ENCODE data around the gene CCN5.
"Not testable (repeated sequence)": the region's sequence is repeated elsewhere in the genome, so short reads cannot be mapped to it uniquely, and the experiment has no call there.

The CCN5 gene

GRCh38 chr20:44689809-44690208, 25.4 kb upstream of the CCN5 start:
- DNase-seq = no peak
- no peaks in the 10 kb centered on the region for H3K36me3 Mint-ChIP-seq
- peaks cover 10% of the 10 kb centered on the region for H3K4me1 Mint-ChIP-seq
- H3K27ac Mint-ChIP-seq = no peak overlapping the region
- CTCF ChIA-PET = interaction anchor here (1.2 kb wide), 1 partner anchor 43 kb away, joined by 4 read pairs; no protein-coding TSS in a partner anchor
- H3K27me3 Mint-ChIP-seq = peaks cover 11% of the 10 kb centered on the region
- no peak overlapping the region for H3K4me3 Mint-ChIP-seq
- peaks cover 3% of the 10 kb centered on the region for H3K9me3 Mint-ChIP-seq

DNA sequence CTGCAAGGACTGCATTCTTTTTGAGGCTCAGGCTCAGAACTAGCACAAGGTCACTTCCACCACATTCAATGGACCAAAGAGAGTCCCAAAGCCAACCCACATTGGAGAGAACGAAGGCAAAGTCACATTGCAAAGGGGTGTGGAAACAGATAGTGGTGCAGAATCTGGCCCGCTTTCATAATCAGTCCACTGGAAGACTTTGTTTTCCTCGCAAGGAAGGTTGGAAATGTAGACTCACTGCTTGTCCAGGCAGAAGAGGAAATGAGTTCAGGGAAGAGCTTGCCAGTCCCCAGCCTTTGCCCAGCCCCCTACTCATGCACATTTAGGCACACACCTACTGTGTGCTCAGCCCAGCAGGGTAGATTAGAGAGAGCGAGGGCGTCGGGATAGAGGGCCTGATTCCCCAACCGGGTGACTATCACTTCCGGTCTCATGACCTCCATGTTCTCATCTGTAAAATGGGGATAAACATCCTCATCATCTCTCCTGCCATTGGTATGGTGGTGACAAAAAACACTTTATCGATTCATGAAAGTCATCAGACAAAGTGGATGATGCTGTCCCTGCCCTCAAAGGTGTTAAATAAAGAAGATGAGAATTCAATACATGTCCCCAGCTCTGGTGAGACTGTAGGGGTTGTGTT, 24.3 kb upstream of the CCN5 start:
- CTCF ChIA-PET = interaction anchor here (0.6 to 1.6 kb wide), 3 partner anchors 8 to 42 kb away, joined by 3 to 4 read pairs (median 3); no protein-coding TSS in a partner anchor
- H3K27ac Mint-ChIP-seq = no peak overlapping the region
- no peak for DNase-seq
- H3K4me3 Mint-ChIP-seq = no peak overlapping the region
- H3K36me3 Mint-ChIP-seq = no peaks in the 10 kb centered on the region
- H3K4me1 Mint-ChIP-seq = peaks cover 9% of the 10 kb centered on the region
- peaks cover 3% of the 10 kb centered on the region for H3K9me3 Mint-ChIP-seq
- H3K27me3 Mint-ChIP-seq = peaks cover 11% of the 10 kb centered on the region

DNA sequence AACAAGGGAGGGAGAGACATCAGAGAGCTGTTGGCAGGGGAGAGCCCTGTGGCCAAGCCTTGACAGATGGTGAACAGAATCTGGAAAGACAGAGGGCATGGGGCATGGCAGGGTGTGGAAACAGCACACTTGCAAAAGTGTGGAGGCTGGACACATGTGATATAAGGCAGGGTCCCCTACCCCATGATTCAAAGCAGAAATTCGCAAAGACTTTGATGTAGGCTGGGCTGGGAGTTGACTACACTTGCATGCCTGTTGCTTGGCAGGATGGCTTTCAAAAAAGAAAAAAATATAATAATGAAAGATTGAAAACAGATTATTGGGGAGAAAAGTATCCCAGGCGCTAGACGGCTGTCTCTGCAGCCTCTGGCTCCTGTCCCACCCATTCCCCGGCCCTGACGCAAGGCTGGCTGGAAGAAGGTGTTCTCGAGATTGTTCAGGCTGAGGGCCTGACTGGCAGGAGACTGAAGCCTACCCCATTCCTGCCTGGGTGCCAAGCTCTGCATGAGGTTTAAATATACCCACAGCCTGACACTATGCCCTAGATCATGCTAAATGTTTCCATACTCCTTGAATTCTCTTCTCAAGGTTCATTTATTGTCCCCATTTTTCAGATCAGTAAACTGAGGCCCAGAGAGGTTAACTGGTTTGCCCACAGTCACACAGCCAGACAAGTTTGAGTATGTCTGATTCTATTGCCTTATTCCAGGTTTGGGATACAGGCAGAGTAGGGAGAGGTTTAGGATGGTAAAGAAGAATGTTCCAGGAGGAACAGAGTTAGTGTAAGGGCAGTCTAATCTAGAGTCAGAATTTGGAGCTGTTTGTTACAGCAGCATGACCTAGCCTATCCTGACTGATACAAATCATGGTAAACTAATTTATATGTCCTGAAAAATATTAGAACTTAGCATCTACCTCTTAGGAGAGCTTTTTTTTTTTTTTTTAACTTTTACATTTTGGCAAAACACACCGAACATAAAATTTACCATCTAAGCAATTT, 23.4 kb upstream of the CCN5 start:
- no peak overlapping the region for H3K27ac Mint-ChIP-seq
- CTCF ChIA-PET = interaction anchor here (0.6 to 1.6 kb wide), 3 partner anchors 9 to 41 kb away, joined by 3 to 4 read pairs (median 3); no protein-coding TSS in a partner anchor
- H3K27me3 Mint-ChIP-seq = peaks cover 11% of the 10 kb centered on the region
- peaks cover 3% of the 10 kb centered on the region for H3K9me3 Mint-ChIP-seq
- no peak for DNase-seq
- H3K36me3 Mint-ChIP-seq = no peaks in the 10 kb centered on the region
- no peak overlapping the region for H3K4me3 Mint-ChIP-seq
- peaks cover 9% of the 10 kb centered on the region for H3K4me1 Mint-ChIP-seq

DNA sequence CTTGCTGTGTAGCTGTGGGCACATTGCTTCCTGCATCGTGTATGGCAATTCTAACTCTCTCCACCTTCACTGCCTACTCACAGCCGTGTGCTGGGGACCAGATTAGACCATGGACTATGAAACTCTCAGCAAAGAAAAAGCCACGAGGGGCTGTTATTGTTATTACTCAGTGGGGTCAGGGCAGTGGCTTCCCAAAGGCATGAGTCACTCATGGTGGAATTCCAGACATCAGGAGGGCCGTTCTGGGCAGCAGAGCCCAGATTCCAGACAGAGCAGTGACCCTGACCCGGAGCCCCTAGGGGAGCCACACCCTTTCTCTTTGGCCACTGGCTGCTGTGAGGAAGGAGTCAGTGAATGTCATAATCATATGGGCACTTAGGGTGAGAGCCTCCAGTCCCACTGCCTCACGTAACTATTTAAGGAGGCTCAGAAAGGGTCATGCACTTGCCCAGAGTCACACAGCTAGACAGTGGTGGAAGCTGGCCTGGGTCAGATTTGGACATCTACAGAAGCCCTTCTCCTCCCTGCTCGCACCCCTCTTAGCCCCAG, 22.2 kb upstream of the CCN5 start:
- CTCF ChIA-PET = interaction anchor here (1.1 kb wide), 1 partner anchor 40 kb away, joined by 3 read pairs; no protein-coding TSS in a partner anchor
- DNase-seq = no peak

GRCh38 chr20:44693627-44694026, 21.5 kb upstream of the CCN5 start:
- Mint-ChIP-seq H3K9me3 (peaks cover 3% of the 10 kb centered on the region), H3K27ac (no peak overlapping the region), H3K27me3 (peaks cover 8% of the 10 kb centered on the region), H3K4me1 (peaks cover 9% of the 10 kb centered on the region), H3K4me3 (no peak overlapping the region), H3K36me3 (no peaks in the 10 kb centered on the region)
- CTCF ChIA-PET = interaction anchor here (1.1 kb wide), 1 partner anchor 40 kb away, joined by 3 read pairs; no protein-coding TSS in a partner anchor
- DNase-seq = no peak

More for the DNA sequence above, 22.2 kb upstream of the CCN5 start:
- no peak overlapping the region for H3K4me3 Mint-ChIP-seq
- H3K27me3 Mint-ChIP-seq = peaks cover 8% of the 10 kb centered on the region
- H3K36me3 Mint-ChIP-seq = no peaks in the 10 kb centered on the region
- no peak overlapping the region for H3K27ac Mint-ChIP-seq
- peaks cover 3% of the 10 kb centered on the region for H3K9me3 Mint-ChIP-seq
- peaks cover 9% of the 10 kb centered on the region for H3K4me1 Mint-ChIP-seq

GRCh38 chr20:44694159-44694558, 21.0 kb upstream of the CCN5 start:
- peaks cover 3% of the 10 kb centered on the region for H3K9me3 Mint-ChIP-seq
- no peak overlapping the region for H3K4me3 Mint-ChIP-seq
- no peak overlapping the region for H3K27ac Mint-ChIP-seq
- CTCF ChIA-PET = interaction anchor here (1.1 kb wide), 1 partner anchor 39 kb away, joined by 3 read pairs; no protein-coding TSS in a partner anchor
- DNase-seq = no peak
- H3K4me1 Mint-ChIP-seq = peaks cover 9% of the 10 kb centered on the region
- peaks cover 8% of the 10 kb centered on the region for H3K27me3 Mint-ChIP-seq
- no peaks in the 10 kb centered on the region for H3K36me3 Mint-ChIP-seq

DNA sequence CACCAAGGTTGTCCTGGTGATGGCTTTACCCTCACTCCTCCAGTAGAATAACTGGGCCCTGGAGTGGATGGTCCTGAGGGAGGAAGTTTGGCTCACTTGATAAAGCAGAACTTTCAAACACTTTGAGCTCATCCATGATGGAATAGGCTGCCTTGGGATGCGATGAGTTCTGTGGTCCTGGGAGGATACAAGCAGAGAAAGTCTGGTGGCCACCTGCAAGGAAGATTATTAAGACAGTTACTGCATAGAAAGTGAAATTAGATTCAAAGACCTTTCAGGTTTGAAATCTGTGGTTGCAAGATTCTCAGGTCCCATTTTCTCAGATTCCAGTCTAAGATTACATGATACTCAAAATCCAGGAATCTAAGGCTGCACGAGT, 19.9 kb upstream of the CCN5 start:
- Mint-ChIP-seq H3K27me3 (peaks cover 3% of the 10 kb centered on the region), H3K4me3 (no peak overlapping the region), H3K27ac (no peak overlapping the region), H3K36me3 (no peaks in the 10 kb centered on the region), H3K4me1 (peaks cover 9% of the 10 kb centered on the region), H3K9me3 (peaks cover 3% of the 10 kb centered on the region)
- no peak for DNase-seq
- CTCF ChIA-PET = no interaction called here

GRCh38 chr20:44695674-44696300, 19.4 kb upstream of the CCN5 start:
- no peak overlapping the region for H3K27ac Mint-ChIP-seq
- no peak overlapping the region for H3K4me3 Mint-ChIP-seq
- CTCF ChIA-PET = interaction anchor here (1.4 kb wide), 1 partner anchor 10 kb away, joined by 6 read pairs; no protein-coding TSS in a partner anchor
- no peaks in the 10 kb centered on the region for H3K36me3 Mint-ChIP-seq
- peaks cover 3% of the 10 kb centered on the region for H3K9me3 Mint-ChIP-seq
- H3K27me3 Mint-ChIP-seq = peaks cover 3% of the 10 kb centered on the region
- no peak for DNase-seq
- H3K4me1 Mint-ChIP-seq = peaks cover 9% of the 10 kb centered on the region

DNA sequence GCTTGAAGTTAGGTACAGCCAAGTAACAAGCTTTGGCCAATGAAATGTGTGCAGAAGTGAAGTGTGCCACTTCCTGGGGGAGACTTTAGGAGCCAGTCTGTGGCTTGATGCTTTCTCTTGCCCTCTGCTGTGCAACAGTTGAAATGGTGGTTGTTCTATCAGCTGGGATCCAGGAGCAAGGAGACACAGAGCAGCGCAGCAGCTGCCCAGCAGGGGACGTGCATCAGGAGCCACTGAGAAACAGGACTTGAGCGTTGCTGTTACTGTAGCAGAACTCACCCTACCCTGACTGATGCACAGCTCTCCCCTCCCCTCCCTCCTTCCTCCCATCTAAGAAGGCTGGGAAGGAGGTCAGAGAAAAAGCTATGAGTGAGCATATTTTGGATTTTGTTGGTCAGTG, 18.9 kb upstream of the CCN5 start:
- H3K4me3 Mint-ChIP-seq = no peak overlapping the region
- CTCF ChIA-PET = interaction anchor here (1.4 kb wide), 1 partner anchor 11 kb away, joined by 6 read pairs; no protein-coding TSS in a partner anchor
- H3K36me3 Mint-ChIP-seq = no peaks in the 10 kb centered on the region
- no peak for DNase-seq
- H3K27me3 Mint-ChIP-seq = peaks cover 3% of the 10 kb centered on the region
- H3K4me1 Mint-ChIP-seq = peaks cover 6% of the 10 kb centered on the region
- H3K9me3 Mint-ChIP-seq = peaks cover 3% of the 10 kb centered on the region
- H3K27ac Mint-ChIP-seq = no peak overlapping the region

GRCh38 chr20:44697041-44697440, 18.1 kb upstream of the CCN5 start:
- not testable (repeated sequence) for DNase-seq, H3K4me1 Mint-ChIP-seq, H3K27ac Mint-ChIP-seq, H3K36me3 Mint-ChIP-seq, H3K4me3 Mint-ChIP-seq, H3K27me3 Mint-ChIP-seq, H3K9me3 Mint-ChIP-seq
- CTCF ChIA-PET = interaction anchor here (1.4 kb wide), 1 partner anchor 12 kb away, joined by 6 read pairs; no protein-coding TSS in a partner anchor

DNA sequence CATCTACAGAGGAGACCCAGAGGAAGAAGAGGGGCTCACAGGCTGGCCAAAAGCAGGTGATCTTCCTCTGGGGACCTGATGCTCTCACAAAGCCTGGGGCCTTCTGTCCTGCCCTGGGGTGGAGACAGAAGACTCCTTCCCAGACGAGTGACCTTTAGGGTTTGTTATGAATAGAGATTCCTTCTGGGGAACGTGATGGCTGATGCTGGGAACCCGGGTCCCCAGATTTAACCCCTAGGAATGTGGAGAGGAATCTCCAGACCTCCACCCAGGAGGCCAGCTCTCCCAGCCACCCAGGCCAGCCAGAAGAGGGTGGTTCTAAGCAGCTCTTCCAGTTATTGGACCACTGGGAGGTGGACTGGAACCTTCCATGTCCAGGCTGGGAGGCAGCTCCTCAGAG, 16.8 kb upstream of the CCN5 start:
- Mint-ChIP-seq H3K4me3 (no peak overlapping the region), H3K27me3 (peaks cover 4% of the 10 kb centered on the region), H3K4me1 (peaks cover 4% of the 10 kb centered on the region), H3K27ac (no peak overlapping the region), H3K9me3 (no peaks in the 10 kb centered on the region), H3K36me3 (no peaks in the 10 kb centered on the region)
- CTCF ChIA-PET = no interaction called here
- no peak for DNase-seq

- Mint-ChIP-seq H3K27ac (no peak overlapping the region), H3K9me3 (no peaks in the 10 kb centered on the region), H3K27me3 (peaks cover 8% of the 10 kb centered on the region), H3K4me3 (no peak overlapping the region), H3K4me1 (peaks cover 3% of the 10 kb centered on the region), H3K36me3 (no peaks in the 10 kb centered on the region)
- DNase-seq = no peak
- CTCF ChIA-PET = interaction anchor here (0.6 kb wide), 1 partner anchor 10 kb away, joined by 3 read pairs; no protein-coding TSS in a partner anchor
Observed at GRCh38 chr20:44700306-44700705, 14.9 kb upstream of the CCN5 start.

DNA sequence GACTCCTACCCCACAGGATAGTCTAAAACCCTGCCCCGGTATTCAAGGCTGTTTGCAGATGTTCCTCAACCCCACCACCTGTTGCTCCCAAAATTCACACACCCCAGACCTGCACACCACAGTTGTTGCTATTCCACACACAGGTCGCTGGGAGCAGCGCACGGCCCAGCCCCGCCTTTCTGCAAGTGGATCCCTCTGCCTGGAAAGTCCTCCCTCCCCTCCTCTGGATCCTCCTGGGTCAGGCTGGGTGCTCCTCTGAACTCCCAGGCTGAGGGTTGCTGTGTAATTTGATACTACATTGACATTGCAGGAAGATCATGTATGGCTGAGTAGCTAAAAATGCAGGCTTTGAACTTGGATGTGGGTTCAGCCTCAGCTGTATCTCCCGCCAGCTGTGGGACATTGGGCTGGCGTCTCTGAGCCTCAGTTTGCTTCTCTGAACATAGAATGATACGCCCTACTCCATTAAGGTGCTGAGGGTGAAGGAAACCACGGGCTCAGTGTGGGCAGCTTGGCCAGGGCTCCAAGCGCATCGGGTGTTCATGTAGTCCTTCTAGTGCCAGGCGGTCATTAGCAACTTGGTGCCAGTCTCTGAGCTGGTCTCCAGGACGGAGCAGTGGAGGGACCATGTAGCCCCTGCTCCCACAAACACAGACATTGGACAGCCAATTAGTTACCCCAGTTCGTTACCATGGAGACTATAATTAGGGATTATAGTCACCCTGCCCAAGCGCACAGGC, 13.9 kb upstream of the CCN5 start:
- peaks cover 8% of the 10 kb centered on the region for H3K27me3 Mint-ChIP-seq
- H3K36me3 Mint-ChIP-seq = no peaks in the 10 kb centered on the region
- H3K27ac Mint-ChIP-seq = no peak overlapping the region
- CTCF ChIA-PET = interaction anchor here (0.6 kb wide), 1 partner anchor 9 kb away, joined by 3 read pairs; no protein-coding TSS in a partner anchor
- H3K4me1 Mint-ChIP-seq = no peaks in the 10 kb centered on the region
- DNase-seq = no peak
- no peak overlapping the region for H3K4me3 Mint-ChIP-seq
- H3K9me3 Mint-ChIP-seq = no peaks in the 10 kb centered on the region
